ENCODE measurements around the gene CYBA.

- TF ChIP-seq CTCF (conservative IDR thresholded peaks at IDR 0.05) (no peak), ZFX (IDR thresholded peaks at IDR 0.05) (no peak)
Measured at GRCh38 chr16:88624481-88624880, 26.4 kb downstream of the CYBA start.

Data from C4-2B (cell line).